Muscle of leg (tissue), 11 donors: ENCODE data around the gene C5. TPM values are rescaled to one million over a fixed set of nuclear protein-coding genes. Genes with fewer than 3 reads are reported as not detected.
"Not testable (repeated sequence)": the region's sequence is repeated elsewhere in the genome, so short reads cannot be mapped to it uniquely, and the experiment has no call there.

Experiments used
- DNase-seq: peaks from one replicate; pipeline ENCODE4 v3.0.0; 2013
- H3K27ac ChIP-seq: one replicate; pipeline ENCODE4 v1.5.1; 2013; ENCODE audit warnings: mild to moderate bottlenecking, low read length, control low read depth
- H3K27me3 ChIP-seq: one replicate; pipeline ENCODE4 v1.6.1; 2013; ENCODE audit warnings: low read length; ENCODE audit not compliant: control insufficient read depth, insufficient read depth
- H3K36me3 ChIP-seq: one replicate; pipeline ENCODE4 v1.6.1; 2013; ENCODE audit warnings: low read length; ENCODE audit not compliant: control insufficient read depth, insufficient read depth
- H3K4me1 ChIP-seq: one replicate; pipeline ENCODE4 v1.6.1; 2013; ENCODE audit warnings: low read length; ENCODE audit not compliant: control insufficient read depth, insufficient read depth
- H3K4me3 ChIP-seq: one replicate; pipeline ENCODE4 v1.5.1; 2013; ENCODE audit warnings: low read length, control low read depth
- H3K9me3 ChIP-seq: replicated peaks from 2 replicates; pipeline ENCODE4 v1.6.1; 2013; ENCODE audit warnings: low read depth, low read length; ENCODE audit not compliant: control insufficient read depth
- whole genome bisulfite sequencing: methylation state at CpG from one replicate; pipeline ENCODE4 v1.1.5; 2013; ENCODE audit warnings: missing lambda C conversion rate; ENCODE audit not compliant: insufficient coverage; 5-methylcytosine and 5-hydroxymethylcytosine counted together
- polyA plus RNA-seq, 8 donors: library from polyadenylated mRNA; unstranded; fragments of 120-200 nt; gene quantifications; one replicate each; pipeline versions ENCODE4 v1.2.1 to v1.2.3, GENCODE V29; 2013; ENCODE audit warnings: inconsistent platforms in 1 of 8, low replicate concordance in 1 of 8; ENCODE audit not compliant: insufficient read length in 8 of 8, insufficient read depth in 1 of 8
- total RNA-seq: library from RNA; stranded (reverse); fragments of 120-200 nt; gene quantifications from one replicate; pipeline ENCODE4 v1.2.4, GENCODE V29; 2013

Gene C5
- total and polyA plus RNA-seq, 9 donors, result 6.0 to 9.4 (median 7.6) TPM

GRCh38 chr9:121053544-121053943 lies 3.5 kb upstream of the C5 start:
- WGBS, result 77% methylated on average over 2 of the region's 4 CpGs
- H3K27me3 ChIP-seq, result no peaks in the 10 kb centered on the region
- no peaks in the 10 kb centered on the region for H3K4me1 ChIP-seq
- no peak overlapping the region for H3K27ac ChIP-seq
- H3K36me3 ChIP-seq, result peaks cover 4% of the 10 kb centered on the region
- H3K4me3 ChIP-seq, result no peak overlapping the region
- no peak for DNase-seq
- H3K9me3 ChIP-seq, result no peaks in the 10 kb centered on the region

GRCh38 chr9:121048618-121049017 lies 1.5 kb downstream of the C5 start:
- no peaks in the 10 kb centered on the region for H3K9me3 ChIP-seq
- no peak for DNase-seq
- no peak overlapping the region for H3K4me3 ChIP-seq
- no peaks in the 10 kb centered on the region for H3K4me1 ChIP-seq
- H3K36me3 ChIP-seq, result no peaks in the 10 kb centered on the region
- H3K27ac ChIP-seq, result no peak overlapping the region
- H3K27me3 ChIP-seq, result no peaks in the 10 kb centered on the region

GRCh38 chr9:121048175-121048574 lies 1.9 kb downstream of the C5 start:
- Histone ChIP-seq H3K27me3 (no peaks in the 10 kb centered on the region), H3K36me3 (no peaks in the 10 kb centered on the region), H3K4me1 (no peaks in the 10 kb centered on the region), H3K9me3 (no peaks in the 10 kb centered on the region), H3K27ac (no peak overlapping the region), H3K4me3 (no peak overlapping the region)
- DNase-seq, result no peak
- no CpG with 5 or more reads among the region's 2 CpGs for WGBS

GRCh38 chr9:121038804-121039203 lies 11.3 kb downstream of the C5 start:
- no peaks in the 10 kb centered on the region for H3K9me3 ChIP-seq
- no peaks in the 10 kb centered on the region for H3K27me3 ChIP-seq
- DNase-seq, result peak; percentile 73
- peak overlapping the region; percentile 78 for H3K27ac ChIP-seq
- H3K4me1 ChIP-seq, result peaks cover 3% of the 10 kb centered on the region
- no peaks in the 10 kb centered on the region for H3K36me3 ChIP-seq
- H3K4me3 ChIP-seq, result no peak overlapping the region

- no peaks in the 10 kb centered on the region for H3K27me3 ChIP-seq
- H3K4me1 ChIP-seq, result peaks cover 3% of the 10 kb centered on the region
- H3K27ac ChIP-seq, result peak overlapping the region; percentile 78
- no CpG with 5 or more reads among the region's 2 CpGs for WGBS
- no peaks in the 10 kb centered on the region for H3K9me3 ChIP-seq
- peak; percentile 90 for DNase-seq
- H3K4me3 ChIP-seq, result no peak overlapping the region
- H3K36me3 ChIP-seq, result no peaks in the 10 kb centered on the region
Observed at GRCh38 chr9:121038362-121038761, 11.7 kb downstream of the C5 start.

- H3K4me3 ChIP-seq, DNase-seq, H3K27ac ChIP-seq, H3K27me3 ChIP-seq, H3K9me3 ChIP-seq, H3K36me3 ChIP-seq, H3K4me1 ChIP-seq: not testable (repeated sequence)
Observed at GRCh38 chr9:121035717-121036116, 14.4 kb downstream of the C5 start.

GRCh38 chr9:121034529-121034928 lies 15.5 kb downstream of the C5 start:
- no CpG with 5 or more reads among the region's 2 CpGs for WGBS
- Histone ChIP-seq H3K4me1 (peaks cover 3% of the 10 kb centered on the region), H3K4me3 (no peak overlapping the region), H3K36me3 (no peaks in the 10 kb centered on the region), H3K27me3 (no peaks in the 10 kb centered on the region), H3K27ac (no peak overlapping the region), H3K9me3 (no peaks in the 10 kb centered on the region)
- no peak for DNase-seq

- H3K27me3 ChIP-seq, result no peaks in the 10 kb centered on the region
- H3K9me3 ChIP-seq, result no peaks in the 10 kb centered on the region
- WGBS, result no CpG with 5 or more reads among the region's 1 CpG
- peaks cover 2% of the 10 kb centered on the region for H3K36me3 ChIP-seq
- H3K4me1 ChIP-seq, result no peaks in the 10 kb centered on the region
- no peak overlapping the region for H3K4me3 ChIP-seq
- no peak for DNase-seq
- H3K27ac ChIP-seq, result no peak overlapping the region
Observed at GRCh38 chr9:121029469-121029868, 20.6 kb downstream of the C5 start.

- not testable (repeated sequence) for H3K27ac ChIP-seq, H3K4me1 ChIP-seq, H3K27me3 ChIP-seq, H3K36me3 ChIP-seq, H3K9me3 ChIP-seq, DNase-seq, H3K4me3 ChIP-seq
- no CpG with 5 or more reads among the region's 4 CpGs for WGBS
Observed at GRCh38 chr9:121028285-121028684, 21.8 kb downstream of the C5 start.

- Histone ChIP-seq H3K9me3 (no peaks in the 10 kb centered on the region), H3K27me3 (no peaks in the 10 kb centered on the region), H3K27ac (no peak overlapping the region), H3K4me3 (no peak overlapping the region), H3K4me1 (peaks cover under 1% of the 10 kb centered on the region), H3K36me3 (peaks cover 4% of the 10 kb centered on the region)
- no peak for DNase-seq
Observed at GRCh38 chr9:121026768-121027167, 23.3 kb downstream of the C5 start.

GRCh38 chr9:121026260-121026691 lies 23.8 kb downstream of the C5 start:
- DNase-seq, result no peak
- WGBS, result 60% methylated on average over 1 of the region's 3 CpGs
- H3K4me1 ChIP-seq, result peaks cover 2% of the 10 kb centered on the region
- no peaks in the 10 kb centered on the region for H3K9me3 ChIP-seq
- H3K27me3 ChIP-seq, result no peaks in the 10 kb centered on the region
- no peak overlapping the region for H3K27ac ChIP-seq
- H3K36me3 ChIP-seq, result peaks cover 4% of the 10 kb centered on the region
- no peak overlapping the region for H3K4me3 ChIP-seq
